ENCODE results near the gene STX11.

GRCh38 chr6:144139817-144140216, 10.5 kb upstream of the STX11 start:
- TF ChIP-seq CTCF (conservative IDR thresholded peaks at IDR 0.05) (no peak), EZH2 (IDR thresholded peaks at IDR 0.05; ENCODE audit: low read depth) (no peak)
